Cardiac fibroblast (primary cell): ENCODE measurements around the gene SVOP.

Experiments
- DNase-seq, 2 donors: peaks; one replicate each; pipeline versions ENCODE4 v3.0.0 to v3.0.0-alpha.2; 2010; ENCODE audit warnings: low read depth in 2 of 2
- H3K4me3 ChIP-seq, 2 donors: replicated peaks in 1 of 2; 1 replicate in 1 of 2; 2 replicates in 1 of 2; pipeline ENCODE4 v1.5.1; 2011; ENCODE audit warnings: low read depth in 2 of 2, low read length in 2 of 2, mild to moderate bottlenecking in 2 of 2, moderate library complexity in 1 of 2
- CTCF ChIP-seq: IDR thresholded peaks from one replicate; pipeline ENCODE4 v1.5.1; 2011; ENCODE audit warnings: low read depth, mild to moderate bottlenecking, low read length, inconsistent platforms

SVOP gene

GRCh38 chr12:108918206-108918605 is 102.7 kb downstream of the SVOP start:
- DNase-seq = no peak
- H3K4me3 ChIP-seq = no peak overlapping the region
- no peak for TF ChIP-seq CTCF

- H3K4me3 ChIP-seq = no peak overlapping the region
- DNase-seq = no peak
- no peak for TF ChIP-seq CTCF
Measured at GRCh38 chr12:108916336-108916735, 104.5 kb downstream of the SVOP start.

DNA sequence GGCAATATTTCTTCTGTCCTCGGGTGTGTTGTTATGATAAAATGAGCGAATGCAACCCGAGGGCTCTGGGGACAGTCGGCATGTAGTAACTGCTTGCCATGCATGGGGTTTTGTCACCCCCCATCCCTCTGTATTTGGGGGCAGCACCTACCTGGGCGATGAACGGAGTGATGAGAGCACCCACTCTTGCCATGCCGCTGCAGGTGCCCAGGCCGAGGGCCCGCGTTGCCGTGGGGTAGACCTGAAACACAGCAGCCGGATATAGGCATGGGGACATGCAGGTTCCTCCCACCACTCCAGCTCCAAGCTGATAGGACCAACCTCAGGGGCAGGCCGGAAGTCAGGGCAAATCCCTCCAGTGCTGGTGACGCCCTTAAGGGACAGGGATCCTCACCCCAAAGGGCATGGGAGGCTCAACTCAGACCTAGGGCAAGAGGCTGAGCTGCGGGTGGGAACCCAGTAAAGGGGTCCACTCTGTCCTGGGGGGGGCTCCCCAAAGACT is 105.2 kb downstream of the SVOP start:
- DNase-seq = no peak

DNA sequence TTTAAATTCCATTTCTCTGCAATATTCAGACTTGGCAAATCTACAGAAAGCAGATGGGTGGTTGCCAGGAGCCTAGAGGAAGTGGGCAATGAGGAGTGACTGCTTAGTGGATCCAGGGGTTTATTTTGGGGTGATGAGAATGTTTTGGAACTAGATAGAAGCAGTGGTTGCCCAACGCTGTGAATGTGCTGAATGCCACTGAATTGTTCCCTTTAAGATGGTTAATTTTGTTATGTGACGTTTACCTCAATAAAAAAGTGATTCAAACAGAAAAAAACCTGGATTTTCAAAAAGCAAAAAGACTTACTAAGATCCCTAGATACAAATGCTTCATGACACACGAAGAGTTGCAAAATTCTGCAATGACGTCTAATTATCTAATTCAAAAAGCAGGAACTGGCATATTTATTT is 106.7 kb downstream of the SVOP start:
- no peak for TF ChIP-seq CTCF
- DNase-seq = peak; percentile 29 to 64
- H3K4me3 ChIP-seq = no peak overlapping the region

More for the DNA sequence above, 105.2 kb downstream of the SVOP start:
- TF ChIP-seq CTCF = no peak
- no peak overlapping the region for H3K4me3 ChIP-seq

GRCh38 chr12:108912361-108912760 is 108.5 kb downstream of the SVOP start:
- no peak for DNase-seq
- no peak for TF ChIP-seq CTCF
- no peak overlapping the region for H3K4me3 ChIP-seq

DNA sequence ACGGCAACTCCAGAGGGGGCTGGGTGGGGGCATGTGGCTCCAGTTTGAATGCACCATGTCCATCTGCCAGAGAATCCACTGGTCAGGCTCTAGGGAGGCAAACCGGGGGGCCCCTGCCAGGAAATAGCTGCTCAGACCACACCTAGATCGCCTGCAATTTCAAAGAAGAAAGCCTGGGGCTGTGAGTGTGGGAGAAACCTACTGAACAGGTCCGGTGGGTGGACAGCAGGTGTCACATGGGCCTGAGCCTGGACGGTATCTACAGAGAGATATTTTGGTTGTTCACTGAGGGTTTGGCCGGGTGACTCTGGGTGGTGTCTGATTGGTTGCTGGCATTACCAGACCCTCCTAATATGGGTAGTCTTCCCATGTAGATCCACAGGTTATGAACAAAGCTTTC is 109.0 kb downstream of the SVOP start:
- no peak for TF ChIP-seq CTCF
- H3K4me3 ChIP-seq = no peak overlapping the region
- no peak for DNase-seq

- DNase-seq = no peak
- no peak overlapping the region for H3K4me3 ChIP-seq
- TF ChIP-seq CTCF = no peak
Measured at GRCh38 chr12:108910336-108910735, 110.5 kb downstream of the SVOP start.
